GM18505 (cell line): ENCODE measurements around the gene PYY.
"Not testable (repeated sequence)": the region's sequence is repeated elsewhere in the genome, so short reads cannot be mapped to it uniquely, and the experiment has no call there.

Source experiments
- ATAC-seq: cut with Tn5 transposase; IDR thresholded peaks from one replicate; pipeline ENCODE4 v1.9.1; 2021; ENCODE audit not compliant: unreplicated experiment
- POLR2A ChIP-seq: IDR thresholded peaks from 4 replicates; pipeline ENCODE4 v1.6.1; 2011; ENCODE audit warnings: borderline replicate concordance; ENCODE audit not compliant: insufficient read depth, insufficient read length; ENCODE audit errors: extremely low read depth

The PYY gene

GRCh38 chr17:43932357-43932756 is 21.4 kb downstream of the PYY start:
- no peak for ATAC-seq
- TF ChIP-seq POLR2A = no peak

GRCh38 chr17:43931062-43931571 is 22.6 kb downstream of the PYY start:
- TF ChIP-seq POLR2A = no peak
- ATAC-seq = no peak

GRCh38 chr17:43928609-43929008 is 25.1 kb downstream of the PYY start:
- TF ChIP-seq POLR2A = no peak
- no peak for ATAC-seq

GRCh38 chr17:43927929-43928328 is 25.8 kb downstream of the PYY start:
- ATAC-seq = not testable (repeated sequence)

- ATAC-seq = no peak
- no peak for TF ChIP-seq POLR2A
These were observed 26.5 kb downstream of the PYY start for GRCh38 chr17:43927060-43927864.

GRCh38 chr17:43924558-43924957 is 29.2 kb downstream of the PYY start:
- no peak for TF ChIP-seq POLR2A
- ATAC-seq = no peak

GRCh38 chr17:43920500-43921095 is 33.1 kb downstream of the PYY start:
- no peak for ATAC-seq
- TF ChIP-seq POLR2A = no peak

- ATAC-seq = no peak
- no peak for TF ChIP-seq POLR2A
These were observed 35.7 kb downstream of the PYY start for GRCh38 chr17:43918026-43918389.

- ATAC-seq = no peak
- TF ChIP-seq POLR2A = peak; percentile 38
These were observed 36.3 kb downstream of the PYY start for GRCh38 chr17:43917348-43918025.

- no peak for TF ChIP-seq POLR2A
- ATAC-seq = no peak
These were observed 36.8 kb downstream of the PYY start for GRCh38 chr17:43917016-43917347.

GRCh38 chr17:43916385-43916784 is 37.4 kb downstream of the PYY start:
- no peak for TF ChIP-seq POLR2A
- ATAC-seq = no peak

- ATAC-seq = no peak
These were observed 38.2 kb downstream of the PYY start for GRCh38 chr17:43915559-43915958.

GRCh38 chr17:43914451-43914850 is 39.3 kb downstream of the PYY start:
- ATAC-seq = no peak
- TF ChIP-seq POLR2A = no peak

More at GRCh38 chr17:43915559-43915958, 38.2 kb downstream of the PYY start:
- TF ChIP-seq POLR2A = no peak

- no peak for ATAC-seq
- no peak for TF ChIP-seq POLR2A
These were observed 40.2 kb downstream of the PYY start for GRCh38 chr17:43913584-43913983.
